ENCODE results near the gene GIPC2.
"Not testable (repeated sequence)": the region's sequence is repeated elsewhere in the genome, so short reads cannot be mapped to it uniquely, and the experiment has no call there.

The GIPC2 gene

GRCh38 chr1:78102916-78103315 lies 57.1 kb downstream of the GIPC2 start:
- H3K4me3 Mint-ChIP-seq, result no peak overlapping the region
- H3K9me3 Mint-ChIP-seq, result no peaks in the 10 kb centered on the region
- no peak for DNase-seq (ENCODE audit: low spot score)
- H3K27ac Mint-ChIP-seq, result no peak overlapping the region
- H3K36me3 Mint-ChIP-seq (ENCODE audit: low read depth), result no peaks in the 10 kb centered on the region
- H3K4me1 Mint-ChIP-seq (ENCODE audit: low read depth), result no peaks in the 10 kb centered on the region
- peaks cover 2% of the 10 kb centered on the region for H3K27me3 Mint-ChIP-seq (ENCODE audit: low read depth)

GRCh38 chr1:78104322-78104721 lies 58.6 kb downstream of the GIPC2 start:
- Mint-ChIP-seq H3K9me3 (no peaks in the 10 kb centered on the region), H3K36me3 (ENCODE audit: low read depth) (no peaks in the 10 kb centered on the region), H3K4me1 (ENCODE audit: low read depth) (no peaks in the 10 kb centered on the region), H3K27ac (no peak overlapping the region), H3K27me3 (ENCODE audit: low read depth) (peaks cover 2% of the 10 kb centered on the region), H3K4me3 (no peak overlapping the region)
- DNase-seq (ENCODE audit: low spot score), result no peak

GRCh38 chr1:78109659-78110058 lies 63.9 kb downstream of the GIPC2 start:
- H3K9me3 Mint-ChIP-seq; DNase-seq (ENCODE audit: low spot score); H3K36me3 Mint-ChIP-seq (ENCODE audit: low read depth); H3K27ac Mint-ChIP-seq; H3K4me1 Mint-ChIP-seq (ENCODE audit: low read depth); H3K4me3 Mint-ChIP-seq; H3K27me3 Mint-ChIP-seq (ENCODE audit: low read depth): not testable (repeated sequence)

GRCh38 chr1:78113156-78113916 lies 67.6 kb downstream of the GIPC2 start:
- no peak overlapping the region for H3K4me3 Mint-ChIP-seq
- no peak for DNase-seq (ENCODE audit: low spot score)

GRCh38 chr1:78114034-78114956 lies 68.5 kb downstream of the GIPC2 start:
- H3K9me3 Mint-ChIP-seq, result no peaks in the 10 kb centered on the region
- peaks cover 2% of the 10 kb centered on the region for H3K27me3 Mint-ChIP-seq (ENCODE audit: low read depth)
- H3K4me3 Mint-ChIP-seq, result no peak overlapping the region
- DNase-seq (ENCODE audit: low spot score), result peak; percentile 38
- H3K27ac Mint-ChIP-seq, result no peak overlapping the region
- H3K36me3 Mint-ChIP-seq (ENCODE audit: low read depth), result no peaks in the 10 kb centered on the region
- H3K4me1 Mint-ChIP-seq (ENCODE audit: low read depth), result peaks cover 2% of the 10 kb centered on the region

More at GRCh38 chr1:78113156-78113916, 67.6 kb downstream of the GIPC2 start:
- Mint-ChIP-seq H3K27me3 (ENCODE audit: low read depth) (peaks cover 2% of the 10 kb centered on the region), H3K4me1 (ENCODE audit: low read depth) (peaks cover 2% of the 10 kb centered on the region), H3K9me3 (no peaks in the 10 kb centered on the region), H3K27ac (no peak overlapping the region), H3K36me3 (ENCODE audit: low read depth) (no peaks in the 10 kb centered on the region)

GRCh38 chr1:78120485-78120884 lies 74.7 kb downstream of the GIPC2 start:
- DNase-seq (ENCODE audit: low spot score); H3K9me3 Mint-ChIP-seq; H3K27me3 Mint-ChIP-seq (ENCODE audit: low read depth); H3K4me3 Mint-ChIP-seq; H3K4me1 Mint-ChIP-seq (ENCODE audit: low read depth); H3K27ac Mint-ChIP-seq; H3K36me3 Mint-ChIP-seq (ENCODE audit: low read depth): not testable (repeated sequence)

GRCh38 chr1:78121710-78122109 lies 75.9 kb downstream of the GIPC2 start:
- Mint-ChIP-seq H3K27me3 (ENCODE audit: low read depth) (peaks cover 2% of the 10 kb centered on the region), H3K9me3 (no peaks in the 10 kb centered on the region), H3K27ac (no peak overlapping the region), H3K4me1 (ENCODE audit: low read depth) (no peaks in the 10 kb centered on the region), H3K4me3 (no peak overlapping the region), H3K36me3 (ENCODE audit: low read depth) (no peaks in the 10 kb centered on the region)
- DNase-seq (ENCODE audit: low spot score), result no peak

- Mint-ChIP-seq H3K36me3 (ENCODE audit: low read depth) (no peaks in the 10 kb centered on the region), H3K27ac (no peak overlapping the region), H3K27me3 (ENCODE audit: low read depth) (peaks cover 2% of the 10 kb centered on the region), H3K4me3 (no peak overlapping the region), H3K9me3 (no peaks in the 10 kb centered on the region), H3K4me1 (ENCODE audit: low read depth) (no peaks in the 10 kb centered on the region)
- no peak for DNase-seq (ENCODE audit: low spot score)
Observed at GRCh38 chr1:78122389-78122788, 76.6 kb downstream of the GIPC2 start.

- H3K9me3 Mint-ChIP-seq, result no peaks in the 10 kb centered on the region
- DNase-seq (ENCODE audit: low spot score), result no peak
- no peak overlapping the region for H3K4me3 Mint-ChIP-seq
- no peaks in the 10 kb centered on the region for H3K4me1 Mint-ChIP-seq (ENCODE audit: low read depth)
- no peak overlapping the region for H3K27ac Mint-ChIP-seq
- H3K27me3 Mint-ChIP-seq (ENCODE audit: low read depth), result no peaks in the 10 kb centered on the region
- no peaks in the 10 kb centered on the region for H3K36me3 Mint-ChIP-seq (ENCODE audit: low read depth)
Observed at GRCh38 chr1:78126506-78126905, 80.7 kb downstream of the GIPC2 start.

- H3K4me1 Mint-ChIP-seq (ENCODE audit: low read depth), result no peaks in the 10 kb centered on the region
Observed at GRCh38 chr1:78132174-78132947, 86.6 kb downstream of the GIPC2 start.

GRCh38 chr1:78132948-78133322 lies 87.2 kb downstream of the GIPC2 start:
- Mint-ChIP-seq H3K27ac (no peak overlapping the region), H3K4me3 (no peak overlapping the region), H3K4me1 (ENCODE audit: low read depth) (no peaks in the 10 kb centered on the region), H3K36me3 (ENCODE audit: low read depth) (no peaks in the 10 kb centered on the region), H3K9me3 (no peaks in the 10 kb centered on the region), H3K27me3 (ENCODE audit: low read depth) (peaks cover 11% of the 10 kb centered on the region)
- no peak for DNase-seq (ENCODE audit: low spot score)

More at GRCh38 chr1:78132174-78132947, 86.6 kb downstream of the GIPC2 start:
- H3K27ac Mint-ChIP-seq, result no peak overlapping the region
- DNase-seq (ENCODE audit: low spot score), result no peak
- no peak overlapping the region for H3K4me3 Mint-ChIP-seq
- no peaks in the 10 kb centered on the region for H3K36me3 Mint-ChIP-seq (ENCODE audit: low read depth)
- no peaks in the 10 kb centered on the region for H3K9me3 Mint-ChIP-seq
- H3K27me3 Mint-ChIP-seq (ENCODE audit: low read depth), result peaks cover 8% of the 10 kb centered on the region

- Mint-ChIP-seq H3K9me3 (no peaks in the 10 kb centered on the region), H3K4me1 (ENCODE audit: low read depth) (peaks cover 2% of the 10 kb centered on the region), H3K27me3 (ENCODE audit: low read depth) (peaks cover 15% of the 10 kb centered on the region), H3K27ac (no peak overlapping the region), H3K36me3 (ENCODE audit: low read depth) (no peaks in the 10 kb centered on the region), H3K4me3 (no peak overlapping the region)
- no peak for DNase-seq (ENCODE audit: low spot score)
Observed at GRCh38 chr1:78136680-78137079, 90.9 kb downstream of the GIPC2 start.

GRCh38 chr1:78141531-78142231 lies 95.9 kb downstream of the GIPC2 start:
- H3K27me3 Mint-ChIP-seq (ENCODE audit: low read depth), result peaks cover 20% of the 10 kb centered on the region
- H3K9me3 Mint-ChIP-seq, result no peaks in the 10 kb centered on the region

More at GRCh38 chr1:78141531-78142231, 95.9 kb downstream of the GIPC2 start:
- Mint-ChIP-seq H3K4me3 (no peak overlapping the region), H3K36me3 (ENCODE audit: low read depth) (no peaks in the 10 kb centered on the region), H3K27ac (no peak overlapping the region), H3K4me1 (ENCODE audit: low read depth) (peaks cover 18% of the 10 kb centered on the region)
- DNase-seq (ENCODE audit: low spot score), result no peak
